ENCODE measurements around the gene KLC1.

DNA sequence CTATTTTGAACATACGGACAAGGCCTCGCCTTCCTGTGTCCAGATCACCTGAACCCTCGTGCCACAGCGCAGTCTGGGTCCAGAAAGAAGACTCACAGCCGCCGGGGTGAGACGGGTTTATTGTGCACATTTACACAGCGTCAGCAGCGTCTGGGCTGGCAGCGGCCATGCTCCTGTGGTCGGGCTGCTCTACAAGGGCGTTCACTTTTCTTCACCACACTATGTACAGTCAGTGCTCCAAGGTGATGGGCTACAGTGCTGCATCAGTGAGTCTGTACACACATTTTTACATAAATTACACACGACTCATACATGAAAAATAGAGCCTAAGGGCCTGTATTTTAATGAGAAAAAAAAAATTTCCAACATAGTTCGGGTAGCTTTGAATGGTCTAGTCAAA is 104.6 kb downstream of the KLC1 start:
- TF ChIP-seq, protein P1, sequence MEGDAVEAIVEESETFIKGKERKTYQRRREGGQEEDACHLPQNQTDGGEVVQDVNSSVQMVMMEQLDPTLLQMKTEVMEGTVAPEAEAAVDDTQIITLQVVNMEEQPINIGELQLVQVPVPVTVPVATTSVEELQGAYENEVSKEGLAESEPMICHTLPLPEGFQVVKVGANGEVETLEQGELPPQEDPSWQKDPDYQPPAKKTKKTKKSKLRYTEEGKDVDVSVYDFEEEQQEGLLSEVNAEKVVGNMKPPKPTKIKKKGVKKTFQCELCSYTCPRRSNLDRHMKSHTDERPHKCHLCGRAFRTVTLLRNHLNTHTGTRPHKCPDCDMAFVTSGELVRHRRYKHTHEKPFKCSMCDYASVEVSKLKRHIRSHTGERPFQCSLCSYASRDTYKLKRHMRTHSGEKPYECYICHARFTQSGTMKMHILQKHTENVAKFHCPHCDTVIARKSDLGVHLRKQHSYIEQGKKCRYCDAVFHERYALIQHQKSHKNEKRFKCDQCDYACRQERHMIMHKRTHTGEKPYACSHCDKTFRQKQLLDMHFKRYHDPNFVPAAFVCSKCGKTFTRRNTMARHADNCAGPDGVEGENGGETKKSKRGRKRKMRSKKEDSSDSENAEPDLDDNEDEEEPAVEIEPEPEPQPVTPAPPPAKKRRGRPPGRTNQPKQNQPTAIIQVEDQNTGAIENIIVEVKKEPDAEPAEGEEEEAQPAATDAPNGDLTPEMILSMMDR (IDR thresholded peaks at IDR 0.05 in 2 of 3, conservative IDR thresholded peaks at IDR 0.05 in 1 of 3; ENCODE audit: borderline replicate concordance in 1 of 3, insufficient read depth in 1 of 3, low read depth in 2 of 3, low read length in 2 of 3), result no peak
- TF ChIP-seq POLR2A (IDR thresholded peaks at IDR 0.05; ENCODE audit: borderline replicate concordance, extremely low read depth, insufficient read depth, insufficient read length), result no peak
- TF ChIP-seq, protein P2, sequence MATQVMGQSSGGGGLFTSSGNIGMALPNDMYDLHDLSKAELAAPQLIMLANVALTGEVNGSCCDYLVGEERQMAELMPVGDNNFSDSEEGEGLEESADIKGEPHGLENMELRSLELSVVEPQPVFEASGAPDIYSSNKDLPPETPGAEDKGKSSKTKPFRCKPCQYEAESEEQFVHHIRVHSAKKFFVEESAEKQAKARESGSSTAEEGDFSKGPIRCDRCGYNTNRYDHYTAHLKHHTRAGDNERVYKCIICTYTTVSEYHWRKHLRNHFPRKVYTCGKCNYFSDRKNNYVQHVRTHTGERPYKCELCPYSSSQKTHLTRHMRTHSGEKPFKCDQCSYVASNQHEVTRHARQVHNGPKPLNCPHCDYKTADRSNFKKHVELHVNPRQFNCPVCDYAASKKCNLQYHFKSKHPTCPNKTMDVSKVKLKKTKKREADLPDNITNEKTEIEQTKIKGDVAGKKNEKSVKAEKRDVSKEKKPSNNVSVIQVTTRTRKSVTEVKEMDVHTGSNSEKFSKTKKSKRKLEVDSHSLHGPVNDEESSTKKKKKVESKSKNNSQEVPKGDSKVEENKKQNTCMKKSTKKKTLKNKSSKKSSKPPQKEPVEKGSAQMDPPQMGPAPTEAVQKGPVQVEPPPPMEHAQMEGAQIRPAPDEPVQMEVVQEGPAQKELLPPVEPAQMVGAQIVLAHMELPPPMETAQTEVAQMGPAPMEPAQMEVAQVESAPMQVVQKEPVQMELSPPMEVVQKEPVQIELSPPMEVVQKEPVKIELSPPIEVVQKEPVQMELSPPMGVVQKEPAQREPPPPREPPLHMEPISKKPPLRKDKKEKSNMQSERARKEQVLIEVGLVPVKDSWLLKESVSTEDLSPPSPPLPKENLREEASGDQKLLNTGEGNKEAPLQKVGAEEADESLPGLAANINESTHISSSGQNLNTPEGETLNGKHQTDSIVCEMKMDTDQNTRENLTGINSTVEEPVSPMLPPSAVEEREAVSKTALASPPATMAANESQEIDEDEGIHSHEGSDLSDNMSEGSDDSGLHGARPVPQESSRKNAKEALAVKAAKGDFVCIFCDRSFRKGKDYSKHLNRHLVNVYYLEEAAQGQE (IDR thresholded peaks at IDR 0.05; ENCODE audit: low read depth), result no peak
- TF ChIP-seq EZH2phosphoT487 (IDR thresholded peaks at IDR 0.05; ENCODE audit: borderline replicate concordance), result no peak

Measured in HCT116 (cell line).